ENCODE data around the gene ZC2HC1B.

The ZC2HC1B gene

DNA sequence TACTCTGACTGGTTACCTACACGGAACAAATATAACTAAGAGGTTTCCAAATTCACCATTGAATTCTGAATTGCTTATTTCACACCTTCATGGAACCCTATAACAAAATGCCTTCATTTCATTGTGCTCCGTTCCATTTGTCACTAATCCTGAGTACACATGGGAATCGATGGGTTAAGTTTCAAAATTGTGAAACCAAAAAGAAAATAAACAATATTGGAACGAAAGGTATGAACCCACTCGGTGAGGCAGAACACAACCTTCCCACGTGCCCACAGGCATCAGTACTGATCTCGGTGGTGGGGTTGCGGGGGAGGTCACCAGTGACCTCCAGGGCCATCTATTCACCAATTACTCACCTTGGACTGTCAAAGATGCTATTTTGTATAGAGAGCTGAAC, 109.8 kb downstream of the ZC2HC1B start:
- TF ChIP-seq, protein P1, sequence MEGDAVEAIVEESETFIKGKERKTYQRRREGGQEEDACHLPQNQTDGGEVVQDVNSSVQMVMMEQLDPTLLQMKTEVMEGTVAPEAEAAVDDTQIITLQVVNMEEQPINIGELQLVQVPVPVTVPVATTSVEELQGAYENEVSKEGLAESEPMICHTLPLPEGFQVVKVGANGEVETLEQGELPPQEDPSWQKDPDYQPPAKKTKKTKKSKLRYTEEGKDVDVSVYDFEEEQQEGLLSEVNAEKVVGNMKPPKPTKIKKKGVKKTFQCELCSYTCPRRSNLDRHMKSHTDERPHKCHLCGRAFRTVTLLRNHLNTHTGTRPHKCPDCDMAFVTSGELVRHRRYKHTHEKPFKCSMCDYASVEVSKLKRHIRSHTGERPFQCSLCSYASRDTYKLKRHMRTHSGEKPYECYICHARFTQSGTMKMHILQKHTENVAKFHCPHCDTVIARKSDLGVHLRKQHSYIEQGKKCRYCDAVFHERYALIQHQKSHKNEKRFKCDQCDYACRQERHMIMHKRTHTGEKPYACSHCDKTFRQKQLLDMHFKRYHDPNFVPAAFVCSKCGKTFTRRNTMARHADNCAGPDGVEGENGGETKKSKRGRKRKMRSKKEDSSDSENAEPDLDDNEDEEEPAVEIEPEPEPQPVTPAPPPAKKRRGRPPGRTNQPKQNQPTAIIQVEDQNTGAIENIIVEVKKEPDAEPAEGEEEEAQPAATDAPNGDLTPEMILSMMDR (IDR thresholded peaks at IDR 0.05; ENCODE audit: low read depth, low read length): no peak
- no peak for DNase-seq (ENCODE audit: low read depth in 2 of 2)
- H3K4me3 ChIP-seq (replicated peaks in 1 of 2; ENCODE audit: low read depth in 2 of 2, low read length in 2 of 2): no peak overlapping the region

DNA sequence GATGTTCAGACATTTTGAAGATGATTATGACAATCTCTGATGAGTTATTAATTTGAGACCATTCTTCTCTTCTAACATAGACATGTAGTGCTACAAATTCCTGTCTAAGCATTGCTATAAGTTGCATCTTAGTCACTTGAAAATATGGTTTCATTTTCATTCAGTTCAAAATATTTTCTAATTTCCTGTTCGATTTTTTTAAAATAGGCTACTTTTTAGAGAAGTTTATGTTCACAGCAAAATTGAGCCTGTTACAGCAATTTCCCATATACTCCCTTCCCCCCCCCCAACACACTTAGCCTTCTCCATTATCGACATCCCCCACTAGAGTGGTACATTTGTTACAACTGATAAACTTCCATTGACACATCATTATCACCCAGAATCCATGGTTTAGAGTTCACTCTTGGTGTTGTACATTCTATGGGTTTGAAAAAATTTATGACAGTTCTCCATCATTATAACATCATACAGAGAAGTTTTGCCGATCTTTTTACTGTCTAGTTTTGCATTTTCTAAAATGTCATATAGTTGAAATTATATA, 112.6 kb downstream of the ZC2HC1B start:
- no peak for DNase-seq (ENCODE audit: low read depth in 2 of 2)
- TF ChIP-seq, protein P1 (IDR thresholded peaks at IDR 0.05; ENCODE audit: low read depth, low read length): no peak
- H3K4me3 ChIP-seq (replicated peaks in 1 of 2; ENCODE audit: low read depth in 2 of 2, low read length in 2 of 2): no peak overlapping the region

DNA sequence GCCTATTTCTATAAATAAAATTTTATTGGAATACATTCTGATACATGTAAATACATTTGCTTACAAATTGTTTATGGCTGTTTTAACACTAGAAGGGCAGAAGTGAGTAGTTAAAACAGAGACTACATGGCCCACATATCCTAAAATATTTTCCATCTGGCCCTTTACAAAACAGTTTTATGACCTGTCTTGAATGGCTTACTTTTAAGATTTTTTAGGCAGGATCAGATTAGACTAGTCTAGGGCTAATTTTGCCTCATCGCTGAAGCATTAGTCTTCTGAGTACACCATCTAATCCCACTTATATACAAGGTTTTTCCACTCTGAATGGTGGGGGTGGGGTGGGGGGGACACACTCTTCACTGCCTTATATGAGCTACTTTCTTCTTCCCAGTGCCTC, 116.6 kb downstream of the ZC2HC1B start:
- H3K4me3 ChIP-seq (replicated peaks in 1 of 2; ENCODE audit: low read depth in 2 of 2, low read length in 2 of 2): no peak overlapping the region
- TF ChIP-seq, protein P1 (IDR thresholded peaks at IDR 0.05; ENCODE audit: low read depth, low read length): no peak
- no peak for DNase-seq (ENCODE audit: low read depth in 2 of 2)

DNA sequence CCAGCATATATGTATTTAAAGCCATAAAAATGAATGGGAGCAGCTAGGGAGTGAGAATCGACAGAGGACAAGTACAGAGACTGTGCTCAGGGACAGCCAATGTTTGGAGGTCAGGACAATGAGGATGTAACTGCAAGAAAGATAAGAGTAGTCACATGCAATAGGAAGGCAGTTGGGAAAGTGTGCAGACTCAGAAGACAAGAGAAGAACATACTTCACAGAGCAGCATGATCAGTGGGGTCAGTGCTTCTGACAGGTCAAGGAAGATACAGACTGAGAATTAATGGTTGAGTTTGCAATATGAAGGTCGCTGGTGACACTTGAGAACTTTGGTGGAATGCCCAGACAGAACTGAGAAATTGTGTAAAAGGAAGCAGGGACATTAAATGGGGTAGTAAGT, 118.7 kb downstream of the ZC2HC1B start:
- TF ChIP-seq, protein P1 (IDR thresholded peaks at IDR 0.05; ENCODE audit: low read depth, low read length): no peak
- no peak for DNase-seq (ENCODE audit: low read depth in 2 of 2)
- no peak overlapping the region for H3K4me3 ChIP-seq (replicated peaks in 1 of 2; ENCODE audit: low read depth in 2 of 2, low read length in 2 of 2)

DNA sequence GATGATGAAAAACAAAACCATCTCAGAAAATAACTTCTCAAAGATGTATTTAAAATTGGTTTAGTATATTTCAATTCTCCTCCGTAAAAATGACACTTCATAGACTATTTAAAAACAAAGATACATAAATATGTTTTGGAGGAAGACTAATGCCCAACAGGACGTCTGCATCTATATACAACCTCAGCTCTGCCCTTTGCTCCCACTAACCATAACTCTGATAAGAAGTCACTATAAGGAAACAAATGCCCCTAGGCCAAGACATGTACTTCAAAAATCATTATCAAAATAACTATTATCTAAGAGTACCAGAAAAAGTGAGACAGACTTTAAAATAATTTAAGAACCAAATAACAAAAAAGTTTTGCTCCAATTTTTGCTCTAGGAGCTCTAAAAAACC, 120.4 kb downstream of the ZC2HC1B start:
- DNase-seq (ENCODE audit: low read depth in 2 of 2): no peak
- no peak overlapping the region for H3K4me3 ChIP-seq (replicated peaks in 1 of 2; ENCODE audit: low read depth in 2 of 2, low read length in 2 of 2)
- TF ChIP-seq, protein P1 (IDR thresholded peaks at IDR 0.05; ENCODE audit: low read depth, low read length): no peak

DNA sequence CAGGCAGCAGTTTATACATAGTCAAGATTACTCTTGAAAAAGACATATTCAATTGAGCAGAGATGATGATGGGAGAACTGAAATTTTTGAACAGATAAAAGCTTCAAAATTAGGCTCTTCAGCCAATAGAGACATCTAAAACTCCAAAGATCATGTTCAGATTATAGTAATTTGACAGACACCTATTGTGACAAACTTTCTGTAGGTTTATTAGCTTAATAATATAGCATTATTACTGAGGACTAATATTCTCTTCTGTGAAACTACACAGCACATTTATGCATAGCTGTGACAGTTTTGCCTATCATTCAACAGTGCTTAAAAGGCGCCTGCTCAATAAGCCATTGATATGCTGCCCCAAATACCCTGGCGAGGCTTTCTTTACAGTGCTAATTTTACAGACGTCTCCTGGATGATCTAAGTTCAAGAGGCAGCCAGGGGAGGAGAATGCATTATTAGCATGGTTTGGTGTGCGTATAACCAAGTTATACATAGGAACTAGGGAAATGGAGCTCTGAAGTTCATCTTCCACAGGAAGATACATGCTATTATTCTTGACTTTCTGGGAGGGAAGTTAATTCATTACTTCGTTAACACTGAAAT, 122.3 kb downstream of the ZC2HC1B start:
- TF ChIP-seq, protein P1 (IDR thresholded peaks at IDR 0.05; ENCODE audit: low read depth, low read length): no peak
- DNase-seq (ENCODE audit: low read depth in 2 of 2): no peak
- H3K4me3 ChIP-seq (replicated peaks in 1 of 2; ENCODE audit: low read depth in 2 of 2, low read length in 2 of 2): no peak overlapping the region
